Measurements from ENCODE around the gene RBM33.
"Not testable (repeated sequence)": the region's sequence is repeated elsewhere in the genome, so short reads cannot be mapped to it uniquely, and the experiment has no call there.

Gene RBM33

GRCh38 chr7:155665957-155666287, 21.5 kb downstream of the RBM33 start:
- DNase-seq, result no peak

GRCh38 chr7:155667241-155667829, 22.9 kb downstream of the RBM33 start:
- no peak for DNase-seq

DNA sequence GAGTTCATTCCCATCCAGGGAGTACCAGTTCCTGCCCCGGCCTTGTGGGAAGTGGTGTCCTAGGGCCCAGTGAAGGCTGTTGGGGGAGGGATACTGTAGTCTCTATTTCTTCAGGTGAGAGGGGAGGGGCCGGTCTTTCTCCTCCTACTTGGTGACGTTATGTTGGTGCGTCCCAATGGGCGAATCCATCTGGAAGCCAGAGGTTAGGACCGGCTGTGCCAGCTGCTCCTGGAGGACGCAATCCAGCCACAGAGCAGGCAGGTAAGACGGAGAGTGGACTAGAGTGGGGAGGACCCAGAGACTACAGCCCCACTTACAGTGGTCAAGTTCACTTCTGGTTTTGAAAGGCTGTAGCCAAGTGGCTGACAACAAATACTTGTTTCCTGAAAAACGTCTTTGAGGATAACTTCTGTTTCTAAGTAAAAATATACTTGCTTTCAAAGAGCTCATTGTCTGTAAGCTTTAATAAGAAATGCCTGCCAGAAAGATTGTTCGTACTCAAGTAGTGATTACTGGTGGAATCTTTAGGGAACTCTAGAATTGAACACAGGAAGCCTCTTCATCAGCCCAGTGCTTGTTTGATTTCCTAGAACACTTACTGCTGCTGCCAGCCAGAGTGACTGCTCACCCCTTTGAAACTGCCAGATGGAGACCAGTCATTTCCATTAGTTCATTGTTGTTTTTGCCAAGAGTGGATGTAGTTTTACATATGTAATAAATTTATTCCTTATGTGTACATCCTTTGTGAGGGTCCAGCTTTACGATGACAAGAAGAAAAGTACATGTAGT, 25.4 kb downstream of the RBM33 start:
- DNase-seq, result no peak

GRCh38 chr7:155670521-155670920, 26.1 kb downstream of the RBM33 start:
- no peak for DNase-seq

- DNase-seq, result no peak
Observed at GRCh38 chr7:155674556-155674955, 30.1 kb downstream of the RBM33 start.

- no peak for DNase-seq
Observed at GRCh38 chr7:155676052-155676451, 31.6 kb downstream of the RBM33 start.

DNA sequence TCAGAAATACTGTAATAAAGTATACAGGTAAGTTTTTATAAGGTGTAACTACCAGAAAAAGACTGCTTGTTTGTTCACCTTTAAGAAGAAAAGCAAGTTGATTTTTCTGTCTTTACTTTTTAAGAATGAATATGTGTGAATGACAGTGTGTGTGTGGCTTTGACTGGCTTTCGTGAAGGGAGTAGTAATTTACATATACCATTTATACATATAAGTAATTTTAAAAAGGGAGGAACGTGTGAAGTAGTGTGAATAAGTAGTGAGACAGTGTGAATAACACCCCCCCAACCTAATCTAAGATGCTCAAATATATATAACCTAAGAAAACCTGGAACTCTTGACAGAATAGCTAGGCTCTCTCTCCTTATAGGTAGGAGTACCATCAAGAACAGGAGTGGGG, 33.2 kb downstream of the RBM33 start:
- DNase-seq, result no peak

GRCh38 chr7:155680124-155680523, 35.7 kb downstream of the RBM33 start:
- no peak for DNase-seq

DNA sequence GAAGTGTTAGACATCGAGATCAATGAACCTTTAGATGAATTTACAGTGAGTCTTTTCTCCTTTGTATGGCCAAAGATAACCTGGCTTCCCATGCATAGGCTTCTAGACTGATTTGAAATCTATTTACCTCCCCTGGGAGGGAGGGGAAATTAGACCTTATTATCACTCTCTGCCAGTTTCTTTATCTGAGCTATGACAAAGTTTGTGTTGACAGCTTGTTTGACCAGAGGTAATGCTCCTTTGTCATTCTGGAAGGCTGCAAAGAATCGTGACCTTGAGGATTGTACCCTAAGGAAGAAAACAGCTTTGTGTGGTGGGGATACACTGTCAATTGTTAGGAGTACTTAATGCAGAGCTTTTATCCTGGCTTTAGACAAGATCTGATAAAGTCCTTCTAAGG, 36.4 kb downstream of the RBM33 start:
- DNase-seq, result no peak

DNA sequence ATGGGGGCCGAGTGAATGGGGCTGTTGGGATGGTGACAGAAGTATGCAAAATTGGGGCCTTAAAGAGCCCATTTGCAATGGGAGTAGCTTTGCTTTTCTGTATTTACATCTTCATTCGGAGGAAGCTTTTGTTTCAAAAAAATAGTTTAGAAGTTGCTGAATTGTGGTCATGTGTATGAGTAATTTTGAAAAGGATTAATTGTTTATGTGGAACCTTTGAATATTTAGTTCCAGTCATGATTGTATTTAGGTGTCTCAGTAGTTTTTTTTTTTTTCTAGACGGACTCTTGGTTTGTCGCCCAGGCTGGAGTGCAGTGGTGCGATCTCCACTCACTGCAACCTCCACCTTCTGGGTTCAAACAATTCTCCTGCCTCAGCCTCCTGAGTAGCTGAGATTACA, 37.2 kb downstream of the RBM33 start:
- no peak for DNase-seq

DNA sequence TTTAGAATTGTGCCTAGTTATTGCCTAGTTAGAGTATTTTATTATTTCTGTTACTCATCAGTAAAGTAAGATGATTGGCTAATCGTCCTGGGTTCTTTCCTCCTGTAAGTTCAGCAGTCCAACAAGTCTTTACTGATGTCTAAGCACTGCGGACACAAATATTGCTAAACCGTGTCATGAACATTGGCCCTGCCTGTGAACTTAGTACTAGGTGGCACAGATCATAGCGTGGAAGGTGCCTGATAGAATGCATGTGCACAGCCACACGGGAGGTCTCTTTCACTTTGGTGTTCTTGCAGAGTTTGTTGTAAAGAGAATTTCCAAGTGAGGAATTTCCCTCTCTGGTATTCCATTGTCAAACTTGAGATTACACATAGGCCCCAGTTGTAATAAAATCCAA, 38.0 kb downstream of the RBM33 start:
- no peak for DNase-seq

DNA sequence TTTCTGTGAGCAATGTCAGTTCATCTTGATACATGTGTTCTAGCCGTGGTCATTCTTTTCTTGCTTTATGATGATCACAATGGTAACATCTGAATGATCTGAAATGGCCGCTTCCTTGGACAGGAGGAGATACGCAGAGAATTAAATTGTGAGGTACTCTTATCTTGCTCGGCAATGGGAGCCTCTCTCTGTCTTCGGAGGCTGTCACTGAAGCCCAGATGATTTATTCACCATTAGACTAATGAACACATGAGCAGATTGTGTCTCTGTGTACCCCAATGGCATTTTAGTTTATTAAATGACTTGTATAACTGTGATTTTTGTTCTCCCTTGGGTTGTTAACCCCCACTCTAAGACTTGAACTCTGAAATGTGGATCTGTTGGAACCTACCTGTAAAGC, 38.6 kb downstream of the RBM33 start:
- DNase-seq, result no peak

- DNase-seq, result no peak
Observed at GRCh38 chr7:155683714-155684113, 39.3 kb downstream of the RBM33 start.

DNA sequence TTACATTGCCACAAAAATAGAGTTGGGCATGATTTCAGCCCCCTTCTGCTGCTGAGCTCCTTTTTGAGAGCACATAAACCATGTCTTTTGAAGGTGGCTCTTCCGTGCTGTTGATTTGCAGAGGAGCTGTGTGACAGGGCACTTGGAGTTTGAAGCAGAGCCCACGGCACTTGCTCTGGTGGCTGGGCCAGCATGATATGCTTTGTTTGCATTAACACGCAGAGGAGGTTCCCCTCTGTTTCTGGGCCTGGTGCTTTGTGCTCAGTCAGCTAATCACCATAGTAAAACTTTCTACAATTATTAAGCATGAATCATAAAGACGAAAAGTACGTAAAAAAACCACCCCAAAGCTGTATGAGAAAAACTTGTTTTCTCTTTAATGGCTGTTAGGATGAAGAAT, 40.1 kb downstream of the RBM33 start:
- DNase-seq, result no peak

- DNase-seq, result peak; percentile 10
Observed at GRCh38 chr7:155685070-155685790, 40.8 kb downstream of the RBM33 start.

DNA sequence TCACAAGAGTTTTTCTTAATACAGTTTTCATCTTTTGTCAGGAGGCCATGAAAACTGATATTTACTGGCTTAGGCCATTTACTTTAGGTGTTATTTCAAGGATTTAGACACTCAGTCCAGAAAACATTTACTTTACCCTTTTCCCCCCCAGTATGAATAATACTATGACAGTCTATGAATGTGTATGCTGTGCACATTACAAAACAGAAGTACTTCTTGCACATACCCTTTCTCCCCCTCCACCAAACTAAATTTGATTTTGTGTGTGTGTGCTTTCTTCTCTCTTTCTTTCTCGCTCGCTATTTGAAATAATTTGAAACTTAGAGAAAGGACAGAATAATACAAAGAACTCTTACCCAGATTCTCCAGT, 41.3 kb downstream of the RBM33 start:
- DNase-seq, result no peak

DNA sequence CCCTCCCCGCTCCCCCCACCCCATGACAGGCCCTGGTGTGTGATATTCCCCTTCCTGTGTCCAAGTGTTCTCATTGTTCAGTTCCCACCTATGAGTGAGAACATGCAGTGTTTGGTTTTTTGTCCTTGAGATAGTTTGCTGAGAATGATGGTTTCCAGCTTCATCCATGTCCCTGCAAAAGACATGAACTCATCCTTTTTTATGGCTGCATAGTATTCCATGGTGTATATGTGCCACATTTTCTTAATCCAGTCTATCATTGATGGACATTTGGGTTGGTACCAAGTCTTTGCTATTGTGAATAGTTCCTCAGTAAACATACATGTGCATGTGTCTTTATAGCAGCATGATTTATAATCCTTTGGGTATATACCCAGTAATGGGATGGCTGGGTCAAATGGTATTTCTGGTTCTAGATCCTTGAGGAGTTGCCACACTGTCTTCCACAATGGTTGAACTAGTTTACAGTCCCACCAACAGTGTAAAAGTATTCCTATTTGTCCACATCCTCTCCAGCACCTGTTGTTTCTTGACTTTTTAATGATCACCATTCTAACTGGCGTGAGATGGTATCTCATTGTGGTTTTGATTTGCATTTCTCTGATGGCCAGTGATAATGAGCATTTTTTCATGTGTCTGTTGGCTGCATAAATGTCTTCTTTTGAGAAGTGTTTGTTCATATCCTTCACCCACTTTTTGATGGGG, 42.3 kb downstream of the RBM33 start:
- DNase-seq, result not testable (repeated sequence)

DNA sequence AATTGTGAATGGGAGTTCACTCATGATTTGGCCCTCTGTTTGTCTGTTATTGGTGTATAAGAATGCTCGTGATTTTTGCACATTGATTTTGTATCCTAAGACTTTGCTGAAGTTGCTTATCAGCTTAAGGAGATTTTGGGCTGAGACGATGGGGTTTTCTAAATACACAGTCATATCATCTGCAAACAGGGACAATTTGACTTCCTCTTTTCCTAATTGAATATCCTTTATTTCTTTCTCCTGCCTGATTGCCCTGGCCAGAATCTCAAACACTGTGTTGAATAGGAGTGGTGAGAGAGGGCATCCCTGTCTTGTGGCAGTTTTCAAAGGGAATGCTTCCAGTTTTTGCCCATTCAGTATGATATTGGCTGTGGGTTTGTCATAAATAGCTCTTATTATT, 43.8 kb downstream of the RBM33 start:
- not testable (repeated sequence) for DNase-seq

DNA sequence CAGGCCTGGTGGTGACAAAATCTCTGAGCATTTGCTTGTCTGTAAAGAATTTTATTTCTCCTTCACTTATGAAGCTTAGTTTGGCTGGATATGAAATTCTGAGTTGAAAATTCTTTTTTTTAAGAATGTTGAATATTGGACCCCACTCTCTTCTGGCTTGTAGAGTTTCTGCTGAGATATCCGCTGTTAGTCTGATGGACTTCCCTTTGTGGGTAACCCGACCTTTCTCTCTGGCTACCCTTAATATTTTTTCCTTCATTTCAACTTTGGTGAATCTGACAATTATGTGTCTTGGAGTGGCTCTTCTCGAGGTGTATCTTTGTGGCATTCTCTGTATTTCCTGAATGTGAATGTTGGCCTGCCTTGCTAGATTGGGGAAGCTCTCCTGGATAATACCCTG, 46.2 kb downstream of the RBM33 start:
- not testable (repeated sequence) for DNase-seq

- DNase-seq, result no peak
Observed at GRCh38 chr7:155692317-155692716, 47.9 kb downstream of the RBM33 start.

DNA sequence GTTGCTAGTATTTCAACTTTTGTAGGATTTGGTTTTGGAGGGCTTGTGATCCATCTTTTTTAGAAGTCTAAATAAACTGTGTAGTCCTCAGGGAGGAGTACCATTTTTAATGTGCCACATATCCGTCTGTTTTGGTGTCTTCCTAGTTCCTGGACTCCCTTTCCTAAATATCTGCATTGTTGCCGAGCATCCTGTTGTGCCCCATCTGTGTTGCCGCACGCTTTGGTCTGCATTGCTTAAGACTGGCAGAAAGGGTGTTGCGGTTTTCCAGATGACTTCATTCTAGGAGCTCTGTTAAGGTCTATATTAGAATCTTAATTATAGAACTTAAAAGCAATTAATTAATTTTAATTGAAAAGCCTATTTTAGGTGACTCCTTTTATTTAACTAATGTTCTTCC, 49.4 kb downstream of the RBM33 start:
- DNase-seq, result no peak

DNA sequence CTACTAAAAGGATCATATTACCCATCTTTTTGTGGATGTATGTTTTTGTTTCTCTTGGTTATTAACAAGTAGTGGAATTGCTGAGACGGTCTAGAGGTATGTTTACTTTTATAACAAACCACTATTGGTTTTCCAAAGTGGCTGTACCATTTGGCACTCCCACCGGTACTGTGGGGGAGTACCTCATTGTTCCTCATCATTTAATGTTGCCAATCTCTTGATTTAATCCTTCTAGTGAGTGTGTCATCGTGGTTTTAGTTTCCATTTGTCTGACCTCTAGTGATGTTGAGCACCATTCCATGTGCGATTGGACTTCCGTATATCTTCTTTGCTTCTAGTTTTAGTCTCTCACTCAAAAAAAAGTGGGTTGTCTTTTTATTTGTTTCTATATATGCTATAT, 50.4 kb downstream of the RBM33 start:
- DNase-seq, result no peak

- no peak for DNase-seq
Observed at GRCh38 chr7:155696747-155697146, 52.3 kb downstream of the RBM33 start.

GRCh38 chr7:155698633-155699032, 54.2 kb downstream of the RBM33 start:
- DNase-seq, result no peak

Data from CD4-positive, alpha-beta T cell treated with Interleukin-12 subunit alpha and Interleukin-12 subunit beta, for 1 hour (primary cell).